SU-DHL-6 (cell line): ENCODE results near the gene NFYA.

ENCODE experiments used
- CTCF ChIP-seq: fragments of 200-600 bp; sonication (generic); IDR thresholded peaks from one replicate; pipeline ENCODE4 v1.5.1; 2017; ENCODE audit warnings: antibody characterized with exemption, mild to moderate bottlenecking, low read length, moderate library complexity; ENCODE audit not compliant: insufficient read depth, poor library complexity, severe bottlenecking
- EZH2phosphoT487 ChIP-seq: fragments of 200-600 bp; sonication (generic), shearing (Covaris generic); conservative IDR thresholded peaks from 2 replicates; pipeline ENCODE4 v1.6.1; 2018; ENCODE audit warnings: mild to moderate bottlenecking, antibody characterized with exemption, low read length, moderate library complexity, mixed read lengths

- TF ChIP-seq CTCF (no peak), EZH2phosphoT487 (no peak)
These were observed 27.1 kb upstream of the NFYA start for GRCh38 chr6:41045664-41046063.
